Measurements from ENCODE around the gene UCN. TPM values are rescaled to one million over a fixed set of nuclear protein-coding genes. Genes with fewer than 3 reads are reported as not detected.

UCN gene
- total RNA-seq, 1 donor from 2014 or later = 4.1 TPM

GRCh38 chr2:27351802-27352598 lies 43.8 kb upstream of the UCN start:
- Mint-ChIP-seq H3K4me3 (ENCODE audit: unreplicated experiment) (no peak overlapping the region), H3K36me3 (ENCODE audit: unreplicated experiment) (peaks cover 13% of the 10 kb centered on the region), H3K9me3 (ENCODE audit: unreplicated experiment) (no peaks in the 10 kb centered on the region), H3K27ac (ENCODE audit: unreplicated experiment) (no peak overlapping the region), H3K4me1 (ENCODE audit: unreplicated experiment) (peaks cover 30% of the 10 kb centered on the region), H3K27me3 (ENCODE audit: unreplicated experiment) (no peaks in the 10 kb centered on the region)
- DNase-seq (ENCODE audit: extremely low spot score, unreplicated experiment) = no peak
- TF ChIP-seq, protein P1, sequence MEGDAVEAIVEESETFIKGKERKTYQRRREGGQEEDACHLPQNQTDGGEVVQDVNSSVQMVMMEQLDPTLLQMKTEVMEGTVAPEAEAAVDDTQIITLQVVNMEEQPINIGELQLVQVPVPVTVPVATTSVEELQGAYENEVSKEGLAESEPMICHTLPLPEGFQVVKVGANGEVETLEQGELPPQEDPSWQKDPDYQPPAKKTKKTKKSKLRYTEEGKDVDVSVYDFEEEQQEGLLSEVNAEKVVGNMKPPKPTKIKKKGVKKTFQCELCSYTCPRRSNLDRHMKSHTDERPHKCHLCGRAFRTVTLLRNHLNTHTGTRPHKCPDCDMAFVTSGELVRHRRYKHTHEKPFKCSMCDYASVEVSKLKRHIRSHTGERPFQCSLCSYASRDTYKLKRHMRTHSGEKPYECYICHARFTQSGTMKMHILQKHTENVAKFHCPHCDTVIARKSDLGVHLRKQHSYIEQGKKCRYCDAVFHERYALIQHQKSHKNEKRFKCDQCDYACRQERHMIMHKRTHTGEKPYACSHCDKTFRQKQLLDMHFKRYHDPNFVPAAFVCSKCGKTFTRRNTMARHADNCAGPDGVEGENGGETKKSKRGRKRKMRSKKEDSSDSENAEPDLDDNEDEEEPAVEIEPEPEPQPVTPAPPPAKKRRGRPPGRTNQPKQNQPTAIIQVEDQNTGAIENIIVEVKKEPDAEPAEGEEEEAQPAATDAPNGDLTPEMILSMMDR (IDR thresholded peaks at IDR 0.05) = no peak

DNA sequence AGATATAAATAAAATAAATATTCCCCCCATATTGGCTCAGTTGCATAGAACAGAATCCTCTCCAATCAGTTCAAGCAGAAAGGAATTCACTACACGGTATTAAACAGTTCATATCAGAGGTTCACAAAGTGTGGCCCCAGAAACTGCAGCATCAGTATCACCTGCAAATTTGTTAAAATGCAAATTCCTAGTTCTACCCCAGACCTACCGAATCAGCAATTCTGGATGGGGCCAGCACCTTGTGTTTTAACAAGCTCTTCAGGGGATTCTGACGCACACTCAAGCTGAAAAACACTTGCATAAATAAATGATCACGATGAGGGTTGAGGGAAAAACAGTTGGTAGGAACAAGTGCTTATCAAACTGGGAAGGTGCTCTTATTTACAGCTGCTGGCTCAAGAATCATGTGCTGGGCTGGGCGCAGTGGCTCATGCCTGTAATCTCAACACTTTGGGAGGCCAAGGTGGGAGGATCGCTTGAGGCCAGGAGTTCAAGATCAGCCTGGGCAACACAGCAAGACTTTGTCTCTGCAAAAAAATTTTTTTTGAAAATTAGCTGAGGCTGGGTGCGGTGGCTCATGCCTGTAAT lies 42.0 kb upstream of the UCN start:
- no peak for DNase-seq (ENCODE audit: extremely low spot score, unreplicated experiment)
- peaks cover 19% of the 10 kb centered on the region for H3K4me1 Mint-ChIP-seq (ENCODE audit: unreplicated experiment)
- H3K9me3 Mint-ChIP-seq (ENCODE audit: unreplicated experiment) = no peaks in the 10 kb centered on the region
- TF ChIP-seq, protein P1 (IDR thresholded peaks at IDR 0.05) = no peak
- no peak overlapping the region for H3K4me3 Mint-ChIP-seq (ENCODE audit: unreplicated experiment)
- no peaks in the 10 kb centered on the region for H3K27me3 Mint-ChIP-seq (ENCODE audit: unreplicated experiment)
- peaks cover 13% of the 10 kb centered on the region for H3K36me3 Mint-ChIP-seq (ENCODE audit: unreplicated experiment)
- no peak overlapping the region for H3K27ac Mint-ChIP-seq (ENCODE audit: unreplicated experiment)

- H3K27me3 Mint-ChIP-seq (ENCODE audit: unreplicated experiment) = no peaks in the 10 kb centered on the region
- TF ChIP-seq, protein P1 (IDR thresholded peaks at IDR 0.05) = no peak
- no peak overlapping the region for H3K4me3 Mint-ChIP-seq (ENCODE audit: unreplicated experiment)
- H3K27ac Mint-ChIP-seq (ENCODE audit: unreplicated experiment) = no peak overlapping the region
- peaks cover 14% of the 10 kb centered on the region for H3K36me3 Mint-ChIP-seq (ENCODE audit: unreplicated experiment)
- no peak for DNase-seq (ENCODE audit: extremely low spot score, unreplicated experiment)
- H3K4me1 Mint-ChIP-seq (ENCODE audit: unreplicated experiment) = peaks cover 6% of the 10 kb centered on the region
- H3K9me3 Mint-ChIP-seq (ENCODE audit: unreplicated experiment) = no peaks in the 10 kb centered on the region
Observed at GRCh38 chr2:27347641-27348040, 39.4 kb upstream of the UCN start.

DNA sequence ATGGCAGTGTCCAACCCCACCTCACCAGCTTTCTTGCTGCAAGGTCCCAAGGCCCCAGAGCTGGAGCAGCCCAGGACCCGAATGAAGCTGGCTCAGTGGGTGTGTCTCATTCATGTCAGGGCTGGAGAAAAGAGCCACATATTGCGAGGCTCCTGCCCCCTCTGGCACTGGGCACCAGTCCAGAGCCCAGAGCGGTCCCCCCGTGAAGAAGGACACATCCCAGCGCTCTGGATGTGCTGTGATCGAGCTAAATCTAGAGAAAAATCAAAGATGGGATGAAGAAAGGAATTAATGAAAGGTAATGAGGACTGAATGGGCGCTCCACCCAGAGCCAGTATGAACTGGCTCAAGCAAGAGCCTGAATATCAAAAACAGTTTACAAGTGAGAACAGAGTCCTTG lies 27.9 kb upstream of the UCN start:
- Mint-ChIP-seq H3K4me3 (ENCODE audit: unreplicated experiment) (no peak overlapping the region), H3K4me1 (ENCODE audit: unreplicated experiment) (no peaks in the 10 kb centered on the region), H3K27me3 (ENCODE audit: unreplicated experiment) (no peaks in the 10 kb centered on the region), H3K36me3 (ENCODE audit: unreplicated experiment) (peaks cover 25% of the 10 kb centered on the region), H3K27ac (ENCODE audit: unreplicated experiment) (no peak overlapping the region), H3K9me3 (ENCODE audit: unreplicated experiment) (no peaks in the 10 kb centered on the region)
- no peak for DNase-seq (ENCODE audit: extremely low spot score, unreplicated experiment)
- TF ChIP-seq, protein P1 (IDR thresholded peaks at IDR 0.05) = no peak

- H3K4me1 Mint-ChIP-seq (ENCODE audit: unreplicated experiment) = no peaks in the 10 kb centered on the region
- H3K4me3 Mint-ChIP-seq (ENCODE audit: unreplicated experiment) = no peak overlapping the region
- TF ChIP-seq, protein P1 (IDR thresholded peaks at IDR 0.05) = no peak
- H3K27me3 Mint-ChIP-seq (ENCODE audit: unreplicated experiment) = no peaks in the 10 kb centered on the region
- no peaks in the 10 kb centered on the region for H3K9me3 Mint-ChIP-seq (ENCODE audit: unreplicated experiment)
- DNase-seq (ENCODE audit: extremely low spot score, unreplicated experiment) = no peak
- H3K36me3 Mint-ChIP-seq (ENCODE audit: unreplicated experiment) = peaks cover 24% of the 10 kb centered on the region
- no peak overlapping the region for H3K27ac Mint-ChIP-seq (ENCODE audit: unreplicated experiment)
Observed at GRCh38 chr2:27335311-27335710, 27.1 kb upstream of the UCN start.

Measured in osteocyte (in vitro differentiated cells).